Kidney (tissue), 14 donors: ENCODE measurements around the gene PRR7. TPM values are rescaled to one million over a fixed set of nuclear protein-coding genes. Genes with fewer than 3 reads are reported as not detected.

Source experiments
- DNase-seq, 5 donors: peaks; one replicate each; pipeline ENCODE4 v3.0.0-alpha.2; 2013 to 2020
- FAIRE-seq: peaks from 2 replicates; lab custom pipeline; 2012; peaks lifted over from hg19 to GRCh38; lab: Jason Lieb, UNC
- H3K27ac ChIP-seq, 2 donors: one replicate each; pipeline ENCODE4 v1.7.0; 2013; ENCODE audit warnings: low read depth in 2 of 2, low read length in 2 of 2, inconsistent platforms in 1 of 2
- H3K27me3 ChIP-seq: one replicate; pipeline ENCODE4 v1.7.1; 2013; ENCODE audit warnings: low read length, inconsistent platforms; ENCODE audit not compliant: control insufficient read depth, insufficient read depth
- H3K36me3 ChIP-seq, 3 donors: one replicate each; pipeline versions ENCODE4 v1.7.0 to v1.7.1; 2013; ENCODE audit warnings: low read length in 3 of 3, control low read depth in 1 of 3, inconsistent platforms in 1 of 3; ENCODE audit not compliant: insufficient read depth in 3 of 3, control insufficient read depth in 2 of 3
- H3K4me1 ChIP-seq, 3 donors: one replicate each; pipeline versions ENCODE4 v1.7.0 to v1.7.1; 2013; ENCODE audit warnings: low read length in 3 of 3, inconsistent platforms in 1 of 3, low read depth in 1 of 3; ENCODE audit not compliant: control insufficient read depth in 2 of 3, insufficient read depth in 2 of 3
- H3K4me3 ChIP-seq, 3 donors: one replicate each; pipeline versions ENCODE4 v1.7.0 to v1.8.1; 2013; ENCODE audit warnings: low read length in 3 of 3, control low read depth in 1 of 3, inconsistent platforms in 1 of 3
- H3K9ac ChIP-seq, 3 donors: one replicate each; pipeline versions ENCODE4 v1.7.0 to v1.7.1; 2013; ENCODE audit warnings: low read length in 3 of 3, control low read depth in 1 of 3, inconsistent platforms in 1 of 3
- H3K9me3 ChIP-seq, 3 donors: one replicate each; pipeline versions ENCODE4 v1.7.0 to v1.7.1; 2013; ENCODE audit warnings: low read length in 3 of 3, control low read depth in 1 of 3, inconsistent platforms in 1 of 3; ENCODE audit not compliant: control insufficient read depth in 2 of 3, insufficient read depth in 1 of 3
- intact Hi-C: fragments of 100-400 bp; cut with DNase I; formaldehyde crosslinking; loops from one replicate; pipeline ENCODE4 v1.11.1; 2022
- polyA plus RNA-seq: library from polyadenylated mRNA; stranded (reverse); fragments of 350-450 nt; fragmentation: Illumina TruSeq; extraction: RNeasy Lipid Tissue Mini Kit (QIAGEN cat#74804); gene quantifications from one replicate; pipeline ENCODE4 v1.2.3, GENCODE V29; 2014; ENCODE audit warnings: low read depth, low replicate concordance; ENCODE audit not compliant: insufficient read depth
- total RNA-seq: library from RNA; stranded (reverse); fragmentation: NEBNext Ultra II Directional; extraction: Animal tissue kit (Norgen Biotek cat#: 25700); gene quantifications from one replicate; pipeline ENCODE4 v1.2.1, GENCODE V29; 2021
- TF ChIP-seq, protein P1 (sequence below): IDR thresholded peaks from 3 replicates; pipeline ENCODE4 v1.5.1; 2012; ENCODE audit warnings: mild to moderate bottlenecking, moderate library complexity, borderline replicate concordance; ENCODE audit not compliant: insufficient read depth; ENCODE audit errors: extremely low read depth
- donor health status: control.
- donor health status: control.
- donor health status: control.
- donor health status: control.
- donor health status: control.
- donor health status: DM: yes; HTN: yes; CAD: no.
- donor health status: Normal renal cell carcinoma (clear cell type).

Gene PRR7
- total and polyA plus RNA-seq, 2 donors from 2014 or later = 1.6 to 5.5 TPM

DNA sequence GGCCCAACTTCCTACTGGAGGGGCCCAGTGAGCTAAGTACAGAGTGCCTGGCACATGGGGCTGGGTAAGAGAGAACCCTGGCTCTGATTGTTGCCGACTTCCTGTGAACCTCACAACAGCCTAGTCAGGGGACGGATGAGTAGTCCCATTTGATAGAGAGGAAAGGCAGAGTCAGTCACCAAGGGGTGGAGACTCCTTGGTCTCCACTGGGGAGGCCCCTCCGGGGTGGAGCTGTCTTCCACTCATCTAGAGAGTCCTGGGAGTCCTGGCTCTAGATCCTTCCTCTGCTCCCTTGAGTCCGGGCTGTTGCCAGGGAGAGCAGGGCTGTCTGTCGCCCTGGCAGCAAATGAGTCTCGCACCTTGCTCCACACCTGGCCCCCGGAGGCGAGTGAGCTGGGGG, 12.2 kb upstream of the PRR7 start:
- Histone ChIP-seq H3K4me3 (no peak overlapping the region), H3K9me3 (no peaks in the 10 kb centered on the region), H3K27ac (no peak overlapping the region), H3K36me3 (peaks cover 2 to 13% (median 11%) of the 10 kb centered on the region in 3 donors), H3K4me1 (no peaks in the 10 kb centered on the region), H3K27me3 (no peaks in the 10 kb centered on the region), H3K9ac (no peak overlapping the region)
- intact Hi-C loops = no loop called here
- TF ChIP-seq, protein P1, sequence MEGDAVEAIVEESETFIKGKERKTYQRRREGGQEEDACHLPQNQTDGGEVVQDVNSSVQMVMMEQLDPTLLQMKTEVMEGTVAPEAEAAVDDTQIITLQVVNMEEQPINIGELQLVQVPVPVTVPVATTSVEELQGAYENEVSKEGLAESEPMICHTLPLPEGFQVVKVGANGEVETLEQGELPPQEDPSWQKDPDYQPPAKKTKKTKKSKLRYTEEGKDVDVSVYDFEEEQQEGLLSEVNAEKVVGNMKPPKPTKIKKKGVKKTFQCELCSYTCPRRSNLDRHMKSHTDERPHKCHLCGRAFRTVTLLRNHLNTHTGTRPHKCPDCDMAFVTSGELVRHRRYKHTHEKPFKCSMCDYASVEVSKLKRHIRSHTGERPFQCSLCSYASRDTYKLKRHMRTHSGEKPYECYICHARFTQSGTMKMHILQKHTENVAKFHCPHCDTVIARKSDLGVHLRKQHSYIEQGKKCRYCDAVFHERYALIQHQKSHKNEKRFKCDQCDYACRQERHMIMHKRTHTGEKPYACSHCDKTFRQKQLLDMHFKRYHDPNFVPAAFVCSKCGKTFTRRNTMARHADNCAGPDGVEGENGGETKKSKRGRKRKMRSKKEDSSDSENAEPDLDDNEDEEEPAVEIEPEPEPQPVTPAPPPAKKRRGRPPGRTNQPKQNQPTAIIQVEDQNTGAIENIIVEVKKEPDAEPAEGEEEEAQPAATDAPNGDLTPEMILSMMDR = no peak
- DNase-seq (no peak), FAIRE-seq (no peak)

DNA sequence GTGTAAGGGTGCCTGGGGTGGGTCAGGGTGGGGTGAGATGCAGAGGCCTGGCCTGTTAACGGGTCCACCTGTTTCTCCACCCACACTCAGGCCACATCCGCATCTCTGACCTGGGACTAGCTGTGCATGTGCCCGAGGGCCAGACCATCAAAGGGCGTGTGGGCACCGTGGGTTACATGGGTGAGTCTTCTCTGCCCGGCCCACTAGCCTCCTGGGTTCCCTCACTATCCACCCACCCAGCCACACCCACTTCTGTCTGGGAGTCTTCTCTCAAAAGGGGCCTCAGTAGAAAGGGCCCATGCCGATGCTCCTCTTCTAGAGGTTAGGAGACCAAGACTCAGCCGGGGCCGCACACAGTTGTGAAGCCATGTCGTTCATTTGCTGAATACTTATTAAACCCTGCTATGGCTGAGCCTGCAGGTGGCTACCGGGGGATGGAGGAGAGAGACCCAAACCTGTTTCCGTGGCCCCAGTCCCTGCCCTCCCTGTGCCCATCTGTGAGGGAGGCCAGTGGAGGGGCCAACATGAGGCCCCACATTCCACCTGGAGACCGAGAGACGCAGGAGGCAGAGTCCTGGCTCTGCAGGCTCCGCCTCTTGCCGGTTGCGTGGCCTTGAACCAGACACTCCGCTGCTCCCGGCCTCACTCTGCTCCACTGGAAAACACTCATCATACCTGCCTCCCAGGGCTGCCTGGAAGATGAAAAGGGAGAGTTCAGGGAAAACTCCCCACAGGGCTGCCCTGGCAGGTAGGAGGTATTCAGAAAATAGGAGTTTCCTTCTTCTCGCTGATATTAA, 11.5 kb upstream of the PRR7 start:
- FAIRE-seq = no peak
- Histone ChIP-seq H3K9me3 (no peaks in the 10 kb centered on the region), H3K27me3 (no peaks in the 10 kb centered on the region), H3K27ac (no peak overlapping the region), H3K36me3 (peaks cover 2 to 13% (median 10%) of the 10 kb centered on the region in 3 donors), H3K9ac (no peak overlapping the region), H3K4me3 (no peak overlapping the region), H3K4me1 (no peaks in the 10 kb centered on the region)
- TF ChIP-seq, protein P1 = no peak
- no peak for DNase-seq
- intact Hi-C loops = no loop called here

DNA sequence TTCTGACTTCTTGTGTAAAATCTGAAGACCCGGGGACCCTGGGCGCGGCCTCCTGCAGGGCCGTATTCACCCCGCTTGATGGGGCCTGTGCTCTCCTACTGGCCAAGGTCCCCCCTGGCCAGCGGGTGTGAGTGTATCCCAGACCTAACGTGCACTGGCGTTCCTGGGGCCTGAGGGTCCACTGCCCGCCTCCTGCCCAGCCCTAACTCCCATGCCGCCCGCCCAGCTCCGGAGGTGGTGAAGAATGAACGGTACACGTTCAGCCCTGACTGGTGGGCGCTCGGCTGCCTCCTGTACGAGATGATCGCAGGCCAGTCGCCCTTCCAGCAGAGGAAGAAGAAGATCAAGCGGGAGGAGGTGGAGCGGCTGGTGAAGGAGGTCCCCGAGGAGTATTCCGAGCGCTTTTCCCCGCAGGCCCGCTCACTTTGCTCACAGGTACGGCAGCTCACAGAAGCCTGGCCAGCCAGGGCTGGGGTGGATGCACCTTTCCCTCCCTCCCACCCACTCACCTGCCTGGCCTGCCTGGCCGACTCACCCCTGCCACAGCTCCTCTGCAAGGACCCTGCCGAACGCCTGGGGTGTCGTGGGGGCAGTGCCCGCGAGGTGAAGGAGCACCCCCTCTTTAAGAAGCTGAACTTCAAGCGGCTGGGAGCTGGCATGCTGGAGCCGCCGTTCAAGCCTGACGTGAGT, 10.6 kb upstream of the PRR7 start:
- DNase-seq (no peak), FAIRE-seq (no peak)
- H3K9me3 ChIP-seq = no peaks in the 10 kb centered on the region
- TF ChIP-seq, protein P1 = no peak
- no peaks in the 10 kb centered on the region for H3K4me1 ChIP-seq
- H3K27ac ChIP-seq = no peak overlapping the region
- H3K4me3 ChIP-seq = no peak overlapping the region
- H3K27me3 ChIP-seq = no peaks in the 10 kb centered on the region
- intact Hi-C loops = no loop called here
- no peak overlapping the region for H3K9ac ChIP-seq
- peaks cover 2 to 13% (median 10%) of the 10 kb centered on the region in 3 donors for H3K36me3 ChIP-seq
